ENCODE data around the gene RASGRP4. TPM values are rescaled to one million over a fixed set of nuclear protein-coding genes. Genes with fewer than 3 reads are reported as not detected.

The RASGRP4 gene
- total and polyA plus RNA-seq, 2 donors (not counting 1 experiment from before 2014, with no cell fraction given) = not detected

DNA sequence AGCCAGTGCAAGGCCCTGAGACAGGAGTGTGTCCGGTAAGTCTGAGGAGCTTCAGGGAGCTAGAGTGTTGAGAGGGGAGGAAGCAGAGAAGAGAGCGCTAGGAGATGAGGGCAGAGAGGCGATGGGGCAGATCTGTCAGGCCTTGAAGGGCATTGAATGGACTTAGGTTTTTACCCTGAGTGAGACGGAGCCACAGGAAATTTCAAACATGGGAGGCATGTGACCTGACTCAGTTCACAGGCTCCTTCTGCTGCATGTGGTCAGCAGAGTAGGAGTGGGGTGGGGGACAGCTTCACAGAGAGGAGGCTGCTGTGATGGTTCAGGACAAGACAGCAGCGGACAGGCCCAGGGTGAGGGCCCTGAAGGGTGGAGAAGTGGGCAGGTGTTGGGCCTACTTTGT is 25.7 kb downstream of the RASGRP4 start:
- Histone ChIP-seq H3K27ac (ENCODE audit: insufficient read depth, low read length) (no peak overlapping the region), H3K9me3 (ENCODE audit: control insufficient read depth, insufficient read depth, low read depth, low read length) (no peaks in the 10 kb centered on the region), H3K36me3 (ENCODE audit: control insufficient read depth, insufficient read depth, low read length) (peaks cover 2% of the 10 kb centered on the region), H2AFZ (ENCODE audit: low read length) (no peak overlapping the region), H4K20me1 (ENCODE audit: control insufficient read depth, extremely low read depth, insufficient read depth, low read length) (no peaks in the 10 kb centered on the region), H3K9ac (ENCODE audit: insufficient read depth, low read length) (no peak overlapping the region), H3K4me3 (replicated peaks in 1 of 4; ENCODE audit: control extremely low read depth in 1 of 4, insufficient read depth in 1 of 4, low read depth in 3 of 4, low read length in 4 of 4) (no peak overlapping the region), H3K4me1 (ENCODE audit: control insufficient read depth, extremely low read depth, insufficient read depth, low read length) (no peaks in the 10 kb centered on the region), H3K27me3 (ENCODE audit: control insufficient read depth, insufficient read depth, low read length) (no peaks in the 10 kb centered on the region), H3K4me2 (ENCODE audit: extremely low read depth, insufficient read depth, low read length) (no peak overlapping the region), H3K79me2 (ENCODE audit: control insufficient read depth, insufficient read depth, low read length) (no peaks in the 10 kb centered on the region)
- TF ChIP-seq, protein P1, sequence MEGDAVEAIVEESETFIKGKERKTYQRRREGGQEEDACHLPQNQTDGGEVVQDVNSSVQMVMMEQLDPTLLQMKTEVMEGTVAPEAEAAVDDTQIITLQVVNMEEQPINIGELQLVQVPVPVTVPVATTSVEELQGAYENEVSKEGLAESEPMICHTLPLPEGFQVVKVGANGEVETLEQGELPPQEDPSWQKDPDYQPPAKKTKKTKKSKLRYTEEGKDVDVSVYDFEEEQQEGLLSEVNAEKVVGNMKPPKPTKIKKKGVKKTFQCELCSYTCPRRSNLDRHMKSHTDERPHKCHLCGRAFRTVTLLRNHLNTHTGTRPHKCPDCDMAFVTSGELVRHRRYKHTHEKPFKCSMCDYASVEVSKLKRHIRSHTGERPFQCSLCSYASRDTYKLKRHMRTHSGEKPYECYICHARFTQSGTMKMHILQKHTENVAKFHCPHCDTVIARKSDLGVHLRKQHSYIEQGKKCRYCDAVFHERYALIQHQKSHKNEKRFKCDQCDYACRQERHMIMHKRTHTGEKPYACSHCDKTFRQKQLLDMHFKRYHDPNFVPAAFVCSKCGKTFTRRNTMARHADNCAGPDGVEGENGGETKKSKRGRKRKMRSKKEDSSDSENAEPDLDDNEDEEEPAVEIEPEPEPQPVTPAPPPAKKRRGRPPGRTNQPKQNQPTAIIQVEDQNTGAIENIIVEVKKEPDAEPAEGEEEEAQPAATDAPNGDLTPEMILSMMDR (conservative IDR thresholded peaks at IDR 0.05 in 1 of 2, IDR thresholded peaks at IDR 0.05 in 1 of 2; ENCODE audit: low read depth in 1 of 2, low read length in 2 of 2) = no peak
- TF ChIP-seq EZH2 (IDR thresholded peaks at IDR 0.05; ENCODE audit: low read length, missing control alignments) = no peak
- DNase-seq (ENCODE audit: low read depth in 2 of 2) = peak in 1 of 2 donors; percentile 44

DNA sequence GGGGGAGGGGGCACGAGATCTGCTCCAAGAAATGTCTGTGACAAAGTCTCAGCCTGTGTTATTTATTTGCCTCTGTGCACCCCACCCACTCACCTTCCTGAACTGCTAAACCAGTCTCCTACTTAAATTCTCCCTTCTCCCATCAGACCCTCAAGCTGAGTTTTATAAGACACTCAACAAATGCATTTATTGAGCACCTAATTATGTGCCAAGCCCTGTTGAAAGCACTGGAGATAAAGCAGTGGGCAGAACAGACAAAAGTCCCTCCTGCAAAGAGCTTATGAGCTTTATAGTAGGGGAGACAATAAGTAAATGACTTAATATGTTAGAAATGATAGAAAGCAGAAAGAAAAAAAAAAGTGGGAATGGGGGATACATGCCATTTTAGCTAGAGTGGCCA is 26.5 kb downstream of the RASGRP4 start:
- H2AFZ ChIP-seq (ENCODE audit: low read length) = no peak overlapping the region
- no peaks in the 10 kb centered on the region for H3K79me2 ChIP-seq (ENCODE audit: control insufficient read depth, insufficient read depth, low read length)
- no peaks in the 10 kb centered on the region for H4K20me1 ChIP-seq (ENCODE audit: control insufficient read depth, extremely low read depth, insufficient read depth, low read length)
- no peaks in the 10 kb centered on the region for H3K27me3 ChIP-seq (ENCODE audit: control insufficient read depth, insufficient read depth, low read length)
- TF ChIP-seq EZH2 (IDR thresholded peaks at IDR 0.05; ENCODE audit: low read length, missing control alignments) = no peak
- TF ChIP-seq, protein P1 (conservative IDR thresholded peaks at IDR 0.05 in 1 of 2, IDR thresholded peaks at IDR 0.05 in 1 of 2; ENCODE audit: low read depth in 1 of 2, low read length in 2 of 2) = no peak
- H3K9me3 ChIP-seq (ENCODE audit: control insufficient read depth, insufficient read depth, low read depth, low read length) = no peaks in the 10 kb centered on the region
- H3K4me1 ChIP-seq (ENCODE audit: control insufficient read depth, extremely low read depth, insufficient read depth, low read length) = no peaks in the 10 kb centered on the region
- no peak for DNase-seq (ENCODE audit: low read depth in 2 of 2)
- H3K9ac ChIP-seq (ENCODE audit: insufficient read depth, low read length) = no peak overlapping the region
- H3K27ac ChIP-seq (ENCODE audit: insufficient read depth, low read length) = no peak overlapping the region
- H3K4me2 ChIP-seq (ENCODE audit: extremely low read depth, insufficient read depth, low read length) = no peak overlapping the region
- H3K36me3 ChIP-seq (ENCODE audit: control insufficient read depth, insufficient read depth, low read length) = peaks cover 2% of the 10 kb centered on the region
- H3K4me3 ChIP-seq (replicated peaks in 1 of 4; ENCODE audit: control extremely low read depth in 1 of 4, insufficient read depth in 1 of 4, low read depth in 3 of 4, low read length in 4 of 4) = no peak overlapping the region

DNA sequence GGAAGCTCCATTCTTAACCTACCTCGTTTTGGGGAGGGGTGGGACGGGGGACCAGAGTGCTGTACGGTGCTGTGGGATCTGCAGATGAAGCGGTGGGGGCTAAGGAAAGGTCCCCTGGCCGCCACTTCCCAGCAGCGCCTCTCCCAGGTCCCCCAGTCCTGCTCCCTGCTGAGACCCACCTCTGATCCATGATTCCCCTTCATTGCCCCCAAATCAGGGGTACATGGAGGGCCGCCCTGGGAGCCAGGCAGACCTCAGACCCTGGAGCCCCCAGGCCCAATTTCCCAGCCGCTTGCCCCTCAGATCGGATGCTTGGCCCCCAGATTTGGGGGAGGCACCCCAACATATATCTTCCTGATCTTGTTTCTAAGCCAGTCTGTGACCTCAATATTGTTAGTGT is 26.9 kb downstream of the RASGRP4 start:
- Histone ChIP-seq H3K4me2 (ENCODE audit: extremely low read depth, insufficient read depth, low read length) (no peak overlapping the region), H3K4me1 (ENCODE audit: control insufficient read depth, extremely low read depth, insufficient read depth, low read length) (no peaks in the 10 kb centered on the region), H3K4me3 (replicated peaks in 1 of 4; ENCODE audit: control extremely low read depth in 1 of 4, insufficient read depth in 1 of 4, low read depth in 3 of 4, low read length in 4 of 4) (no peak overlapping the region), H3K9ac (ENCODE audit: insufficient read depth, low read length) (no peak overlapping the region), H2AFZ (ENCODE audit: low read length) (no peak overlapping the region), H3K27me3 (ENCODE audit: control insufficient read depth, insufficient read depth, low read length) (no peaks in the 10 kb centered on the region), H3K9me3 (ENCODE audit: control insufficient read depth, insufficient read depth, low read depth, low read length) (no peaks in the 10 kb centered on the region), H4K20me1 (ENCODE audit: control insufficient read depth, extremely low read depth, insufficient read depth, low read length) (no peaks in the 10 kb centered on the region), H3K36me3 (ENCODE audit: control insufficient read depth, insufficient read depth, low read length) (peaks cover 2% of the 10 kb centered on the region), H3K79me2 (ENCODE audit: control insufficient read depth, insufficient read depth, low read length) (no peaks in the 10 kb centered on the region), H3K27ac (ENCODE audit: insufficient read depth, low read length) (no peak overlapping the region)
- TF ChIP-seq, protein P1 (conservative IDR thresholded peaks at IDR 0.05 in 1 of 2, IDR thresholded peaks at IDR 0.05 in 1 of 2; ENCODE audit: low read depth in 1 of 2, low read length in 2 of 2) = no peak
- TF ChIP-seq EZH2 (IDR thresholded peaks at IDR 0.05; ENCODE audit: low read length, missing control alignments) = no peak
- DNase-seq (ENCODE audit: low read depth in 2 of 2) = no peak
